HepG2 (cell line): Measurements from ENCODE around the gene TNRC18. TPM values are rescaled to one million over a fixed set of nuclear protein-coding genes. Genes with fewer than 3 reads are reported as not detected.

Source experiments
- AGO2 ChIP-seq: fragments of 200-400 bp; formaldehyde crosslinking; optimal IDR thresholded peaks from 2 replicates; pipeline ENCODE3; 2017; ENCODE audit warnings: mild to moderate bottlenecking, low read depth, low read length, moderate library complexity
- ARNT ChIP-seq: fragments of 450-650 bp; IDR thresholded peaks from 2 replicates; pipeline ENCODE4 v1.6.1; 2017
- KIAA2018 ChIP-seq: sonication (generic); formaldehyde crosslinking; IDR thresholded peaks from 2 replicates; pipeline ENCODE4 v1.5.0; 2020; ENCODE audit warnings: mild to moderate bottlenecking, missing genetic modification reagents, borderline replicate concordance
- KLF16 ChIP-seq, 2 experiments: sonication (generic) in 1 of 2; formaldehyde crosslinking in 1 of 2; IDR thresholded peaks; 2 replicates each; pipeline versions ENCODE4 v1.6.1 to v1.8.0; 2016 to 2023; ENCODE audit warnings: missing genetic modification reagents in 2 of 2, missing compliant biosample characterization in 1 of 2
- MIER3 ChIP-seq: IDR thresholded peaks from 2 replicates; pipeline ENCODE4 v1.6.1; 2016; ENCODE audit warnings: missing compliant biosample characterization, borderline replicate concordance
- RAD21 ChIP-seq: fragments of 450-650 bp; formaldehyde crosslinking; IDR thresholded peaks from 2 replicates; pipeline ENCODE4 v1.5.0; 2020; ENCODE audit warnings: mild to moderate bottlenecking
- RBFOX2 ChIP-seq: fragments of 200-400 bp; formaldehyde crosslinking; IDR thresholded peaks from 2 replicates; pipeline ENCODE4 v1.6.1; 2017; ENCODE audit warnings: low read depth, mild to moderate bottlenecking, low read length
- SIX1 ChIP-seq: sonication (generic); formaldehyde crosslinking; IDR thresholded peaks from 2 replicates; pipeline ENCODE4 v1.4.0; 2020; ENCODE audit warnings: missing genetic modification reagents, borderline replicate concordance
- SMAD1 ChIP-seq: sonication (generic); formaldehyde crosslinking; IDR thresholded peaks from 2 replicates; pipeline ENCODE4 v1.4.0; 2020; ENCODE audit warnings: missing genetic modification reagents, low read depth, mild to moderate bottlenecking, borderline replicate concordance
- ZBTB10 ChIP-seq: sonication (generic); formaldehyde crosslinking; IDR thresholded peaks from 2 replicates; pipeline ENCODE4 v1.4.0; 2020; ENCODE audit warnings: missing genetic modification reagents, borderline replicate concordance
- ZNF160 ChIP-seq: sonication (generic); formaldehyde crosslinking; IDR thresholded peaks from 2 replicates; pipeline ENCODE4 v1.8.0; 2022; ENCODE audit warnings: mild to moderate bottlenecking, inconsistent platforms, missing genetic modification reagents
- ZNF205 ChIP-seq: IDR thresholded peaks from 2 replicates; pipeline ENCODE4 v1.6.1; 2018; ENCODE audit warnings: missing biosample characterization, missing genetic modification reagents
- ZSCAN9 ChIP-seq: IDR thresholded peaks from 2 replicates; pipeline ENCODE4 v1.6.1; 2016; ENCODE audit warnings: borderline replicate concordance
- polyA plus RNA-seq, 8 experiments: library from polyadenylated mRNA; depleted of rRNA in 3 of 8; stranded (reverse) in 7 of 8; unstranded in 1 of 8; fragments of >200 nt; fragmentation: Illumina TruSeq in 4 of 8; extraction: Trizol in 4 of 8; gene quantifications; 2 replicates each; pipeline versions ENCODE4 v1.2.1 to v1.2.3, GENCODE V29; 2011 to 2016; ENCODE audit warnings: low read depth in 4 of 8, missing spikeins in 1 of 8, mixed read lengths in 1 of 8; ENCODE audit not compliant: insufficient read depth in 1 of 8
- total RNA-seq, 5 experiments: library from RNA; depleted of rRNA; stranded (reverse); fragments of >200 nt; fragmentation: Illumina TruSeq; extraction: Trizol; gene quantifications; 2 replicates each; pipeline ENCODE4 v1.2.3, GENCODE V29; 2016; ENCODE audit warnings: low read depth in 1 of 5
- TF ChIP-seq, protein P1 (sequence below): IDR thresholded peaks from 2 replicates; pipeline ENCODE4 v1.6.1; 2016; ENCODE audit warnings: low read depth
- TF ChIP-seq, protein P2 (sequence below): sonication (generic); formaldehyde crosslinking; IDR thresholded peaks from 2 replicates; pipeline ENCODE4 v1.4.0; 2020; ENCODE audit warnings: low read depth, mild to moderate bottlenecking, missing genetic modification reagents

The TNRC18 gene
- total and polyA plus RNA-seq, 2 of the 13 experiments (the other 11 are each of a cell fraction or from before 2014, with no cell fraction given): 11.7 to 17.4 TPM

- TF ChIP-seq KIAA2018 (CRISPR knock-in tag) (no peak), AGO2 (peak; percentile 98), RAD21 (CRISPR knock-in tag) (no peak), SMAD1 (CRISPR knock-in tag) (no peak), RBFOX2 (peak; percentile 85), SIX1 (no peak), ZSCAN9 (CRISPR knock-in tag) (no peak), MIER3 (CRISPR knock-in tag) (no peak), ZBTB10 (CRISPR knock-in tag) (0 out of 2 replicates have a peak, but pooled peaks have one; percentile 13), ZNF160 (CRISPR knock-in tag) (no peak), ZNF205 (CRISPR knock-in tag) (no peak), ARNT (no peak), KLF16 (CRISPR knock-in tag; IDR thresholded peaks at IDR 0.05) (peak in 1 of 2 experiments; percentile 11; a peak in 1 of 4 replicates)
- TF ChIP-seq, protein P1, sequence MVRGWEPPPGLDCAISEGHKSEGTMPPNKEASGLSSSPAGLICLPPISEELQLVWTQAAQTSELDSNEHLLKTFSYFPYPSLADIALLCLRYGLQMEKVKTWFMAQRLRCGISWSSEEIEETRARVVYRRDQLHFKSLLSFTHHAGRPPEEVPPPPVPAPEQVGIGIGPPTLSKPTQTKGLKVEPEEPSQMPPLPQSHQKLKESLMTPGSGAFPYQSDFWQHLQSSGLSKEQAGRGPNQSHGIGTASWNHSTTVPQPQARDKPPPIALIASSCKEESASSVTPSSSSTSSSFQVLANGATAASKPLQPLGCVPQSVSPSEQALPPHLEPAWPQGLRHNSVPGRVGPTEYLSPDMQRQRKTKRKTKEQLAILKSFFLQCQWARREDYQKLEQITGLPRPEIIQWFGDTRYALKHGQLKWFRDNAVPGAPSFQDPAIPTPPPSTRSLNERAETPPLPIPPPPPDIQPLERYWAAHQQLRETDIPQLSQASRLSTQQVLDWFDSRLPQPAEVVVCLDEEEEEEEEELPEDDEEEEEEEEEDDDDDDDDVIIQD (CRISPR knock-in tag): no peak
- TF ChIP-seq, protein P2, sequence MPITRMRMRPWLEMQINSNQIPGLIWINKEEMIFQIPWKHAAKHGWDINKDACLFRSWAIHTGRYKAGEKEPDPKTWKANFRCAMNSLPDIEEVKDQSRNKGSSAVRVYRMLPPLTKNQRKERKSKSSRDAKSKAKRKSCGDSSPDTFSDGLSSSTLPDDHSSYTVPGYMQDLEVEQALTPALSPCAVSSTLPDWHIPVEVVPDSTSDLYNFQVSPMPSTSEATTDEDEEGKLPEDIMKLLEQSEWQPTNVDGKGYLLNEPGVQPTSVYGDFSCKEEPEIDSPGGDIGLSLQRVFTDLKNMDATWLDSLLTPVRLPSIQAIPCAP (CRISPR knock-in tag): peak; percentile 54; the same call in 1 of the 2 replicates
Measured at GRCh38 chr7:5422396-5423305, 983 bp downstream of the TNRC18 start (continued).
